Hepatocyte (in vitro differentiated cells): ENCODE data around the gene LHFPL4.

Experiments
- EZH2 ChIP-seq: fragments of 200-600 bp; sonication (generic); IDR thresholded peaks from 2 replicates; pipeline ENCODE4 v1.6.1; 2016; ENCODE audit warnings: antibody characterized with exemption, mild to moderate bottlenecking, borderline replicate concordance
- EZH2phosphoT487 ChIP-seq: fragments of 200-600 bp; sonication (generic); IDR thresholded peaks from one replicate; pipeline ENCODE4 v1.6.1; 2018; ENCODE audit warnings: antibody characterized with exemption, mild to moderate bottlenecking, low read depth, moderate library complexity; ENCODE audit not compliant: unreplicated experiment, severe bottlenecking
- TF ChIP-seq, protein P1 (sequence below): fragments of 200-600 bp; sonication (generic); IDR thresholded peaks from 2 replicates; pipeline ENCODE4 v1.5.1; 2016; ENCODE audit warnings: antibody characterized with exemption, mild to moderate bottlenecking; ENCODE audit not compliant: poor library complexity

DNA sequence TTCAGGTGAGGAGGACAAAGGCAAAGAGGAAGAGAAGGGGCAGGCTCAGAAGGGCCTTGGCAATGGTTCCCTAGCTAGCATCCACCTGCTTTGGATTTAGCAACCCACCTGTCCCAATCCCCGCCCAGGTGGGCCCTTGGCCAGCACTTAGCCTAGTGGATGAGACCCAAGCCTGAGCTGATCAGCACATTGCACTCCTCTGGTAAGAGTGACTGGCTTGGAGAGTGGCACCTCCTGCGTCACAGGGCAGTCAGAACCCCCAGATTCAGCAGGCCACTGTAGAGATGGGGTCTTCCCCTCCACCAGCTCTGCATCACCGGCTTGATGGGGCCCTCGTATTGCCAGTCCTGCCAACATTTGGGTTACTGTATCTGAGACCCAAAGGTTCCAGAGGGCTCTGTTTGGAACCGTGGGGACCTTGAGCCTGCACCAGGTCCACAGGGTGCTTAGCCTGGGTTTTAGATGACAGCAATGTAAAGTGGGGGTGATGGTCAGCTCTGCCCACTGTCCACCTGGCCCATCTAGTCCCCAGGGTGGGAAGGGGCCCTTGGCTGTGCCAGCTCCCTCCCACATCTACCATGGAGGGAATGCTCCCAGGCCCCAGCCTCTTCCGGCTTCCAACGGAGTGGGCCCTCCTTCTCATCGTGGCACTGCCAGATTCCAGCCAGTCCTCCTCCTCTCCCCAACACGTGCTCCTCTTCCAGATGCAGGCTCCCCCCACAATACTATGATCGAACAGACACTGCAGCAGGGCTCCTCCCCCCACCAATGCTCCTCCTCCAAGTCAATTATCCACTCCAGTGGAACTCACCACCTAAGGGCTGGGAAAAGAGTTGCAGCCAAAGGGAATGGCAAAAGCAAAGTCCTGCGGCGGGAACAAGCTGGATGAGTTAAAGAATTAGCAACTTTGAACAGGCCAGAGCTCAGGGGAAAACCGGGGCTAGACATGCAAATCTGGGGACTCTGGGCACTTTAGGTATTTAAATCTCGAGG lies 45.7 kb downstream of the LHFPL4 start:
- TF ChIP-seq, protein P1, sequence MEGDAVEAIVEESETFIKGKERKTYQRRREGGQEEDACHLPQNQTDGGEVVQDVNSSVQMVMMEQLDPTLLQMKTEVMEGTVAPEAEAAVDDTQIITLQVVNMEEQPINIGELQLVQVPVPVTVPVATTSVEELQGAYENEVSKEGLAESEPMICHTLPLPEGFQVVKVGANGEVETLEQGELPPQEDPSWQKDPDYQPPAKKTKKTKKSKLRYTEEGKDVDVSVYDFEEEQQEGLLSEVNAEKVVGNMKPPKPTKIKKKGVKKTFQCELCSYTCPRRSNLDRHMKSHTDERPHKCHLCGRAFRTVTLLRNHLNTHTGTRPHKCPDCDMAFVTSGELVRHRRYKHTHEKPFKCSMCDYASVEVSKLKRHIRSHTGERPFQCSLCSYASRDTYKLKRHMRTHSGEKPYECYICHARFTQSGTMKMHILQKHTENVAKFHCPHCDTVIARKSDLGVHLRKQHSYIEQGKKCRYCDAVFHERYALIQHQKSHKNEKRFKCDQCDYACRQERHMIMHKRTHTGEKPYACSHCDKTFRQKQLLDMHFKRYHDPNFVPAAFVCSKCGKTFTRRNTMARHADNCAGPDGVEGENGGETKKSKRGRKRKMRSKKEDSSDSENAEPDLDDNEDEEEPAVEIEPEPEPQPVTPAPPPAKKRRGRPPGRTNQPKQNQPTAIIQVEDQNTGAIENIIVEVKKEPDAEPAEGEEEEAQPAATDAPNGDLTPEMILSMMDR: no peak
- TF ChIP-seq EZH2 (no peak), EZH2phosphoT487 (no peak)
